IMR-90 (cell line): Measurements from ENCODE around the gene KCNK4. TPM values are rescaled to one million over a fixed set of nuclear protein-coding genes. Genes with fewer than 3 reads are reported as not detected.

ENCODE experiments used
- ATAC-seq: fragments of 200-7000 bp; cut with Tn5 transposase; 2 replicates; pipeline ENCODE4 v1.9.1; 2020; ENCODE audit warnings: low read depth, mild to moderate bottlenecking, moderate library complexity
- BruUV-seq: library from RNA; stranded (reverse); fragments of 400-500 nt; replicated peaks from 2 replicates; lab custom pipeline; 2021; lab: Mats Ljungman, UMichigan
- CTCF ChIA-PET: fragments of 300-600 bp; formaldehyde crosslinking; extraction: SDS; loops from one replicate; lab custom pipeline; 2021; ENCODE audit warnings: antibody characterized with exemption; lab: Yijun Ruan, JAX
- POLR2A ChIA-PET: fragments of 300-600 bp; sonication (Branson Sonifier 250); formaldehyde crosslinking; loops from one replicate; lab custom pipeline; 2022; ENCODE audit warnings: antibody characterized with exemption; ENCODE audit not compliant: unreplicated experiment; lab: Charles Lee
- DNase-seq: peaks from one replicate; pipeline ENCODE4 v3.0.0; 2013
- H2AFZ ChIP-seq: replicated peaks from 2 replicates; pipeline ENCODE3; 2013; ENCODE audit warnings: low read length, mild to moderate bottlenecking; ENCODE audit not compliant: poor library complexity
- H2AK5ac ChIP-seq: 2 replicates; pipeline ENCODE4 v1.6.1; 2013; ENCODE audit warnings: low read depth, low read length, inconsistent platforms
- H2AK9ac ChIP-seq: replicated peaks from 2 replicates; pipeline ENCODE3; 2013; ENCODE audit warnings: mild to moderate bottlenecking, low read depth, low read length, moderate library complexity; ENCODE audit not compliant: poor library complexity
- H2BK120ac ChIP-seq: 2 replicates; pipeline ENCODE4 v1.6.1; 2013; ENCODE audit warnings: low read depth, low read length, inconsistent platforms
- H2BK15ac ChIP-seq: 3 replicates; pipeline ENCODE4 v1.6.1; 2013; ENCODE audit warnings: low read depth, low read length, inconsistent platforms
- H2BK20ac ChIP-seq: 2 replicates; pipeline ENCODE4 v1.6.1; 2013; ENCODE audit warnings: low read depth, mild to moderate bottlenecking, inconsistent platforms, low read length, moderate library complexity
- H2BK5ac ChIP-seq: 2 replicates; pipeline ENCODE4 v1.6.1; 2013; ENCODE audit warnings: mild to moderate bottlenecking, low read depth, low read length, inconsistent platforms; ENCODE audit not compliant: poor library complexity, severe bottlenecking
- H3K14ac ChIP-seq: replicated peaks from 2 replicates; pipeline ENCODE4 v1.6.1; 2013; ENCODE audit warnings: low read depth, low read length, inconsistent platforms
- H3K18ac ChIP-seq: 2 replicates; pipeline ENCODE4 v1.6.1; 2013; ENCODE audit warnings: low read depth, low read length, control low read depth
- H3K23ac ChIP-seq: 2 replicates; pipeline ENCODE4 v1.6.1; 2013; ENCODE audit warnings: low read depth, low read length, inconsistent platforms
- H3K27ac ChIP-seq: 2 replicates; pipeline ENCODE4 v1.5.1; 2013; ENCODE audit warnings: mild to moderate bottlenecking, control low read depth, low read length; ENCODE audit not compliant: insufficient read depth
- H3K27me3 ChIP-seq: 2 replicates; pipeline ENCODE4 v1.6.1; 2013; ENCODE audit warnings: low read length; ENCODE audit not compliant: control insufficient read depth, insufficient read depth
- H3K36me3 ChIP-seq: 2 replicates; pipeline ENCODE4 v1.6.1; 2013; ENCODE audit warnings: low read length, mixed read lengths; ENCODE audit not compliant: control insufficient read depth, insufficient read depth
- H3K4ac ChIP-seq: 2 replicates; pipeline ENCODE4 v1.6.1; 2013; ENCODE audit warnings: low read depth, low read length, inconsistent platforms
- H3K4me1 ChIP-seq: 2 replicates; pipeline ENCODE4 v1.6.1; 2013; ENCODE audit warnings: low read length, mixed read lengths; ENCODE audit not compliant: control insufficient read depth, insufficient read depth
- H3K4me2 ChIP-seq: 2 replicates; pipeline ENCODE4 v1.6.1; 2013; ENCODE audit warnings: low read depth, mild to moderate bottlenecking, control low read depth, low read length, moderate library complexity
- H3K4me3 ChIP-seq: 2 replicates; pipeline ENCODE4 v1.5.1; 2013; ENCODE audit warnings: low read depth, mild to moderate bottlenecking, control low read depth, low read length, moderate library complexity; ENCODE audit not compliant: insufficient read depth
- H3K56ac ChIP-seq: 2 replicates; pipeline ENCODE4 v1.6.1; 2013; ENCODE audit warnings: low read length, inconsistent platforms; ENCODE audit not compliant: insufficient read depth; ENCODE audit errors: extremely low read depth
- H3K79me1 ChIP-seq, 2 experiments: 2 replicates each; pipeline ENCODE4 v1.6.1; 2013; ENCODE audit warnings: low read length in 2 of 2, inconsistent platforms in 1 of 2, low read depth in 1 of 2
- H3K9ac ChIP-seq: 2 replicates; pipeline ENCODE4 v1.6.1; 2013; ENCODE audit warnings: low read depth, low read length, control low read depth
- H3K9me1 ChIP-seq: 2 replicates; pipeline ENCODE4 v1.6.1; 2013; ENCODE audit warnings: low read length, inconsistent platforms; ENCODE audit not compliant: insufficient read depth
- H3K9me3 ChIP-seq: 2 replicates; pipeline ENCODE4 v1.6.1; 2013; ENCODE audit warnings: low read length; ENCODE audit not compliant: control insufficient read depth, insufficient read depth
- H4K20me1 ChIP-seq: 2 replicates; pipeline ENCODE4 v1.6.1; 2013; ENCODE audit warnings: low read length, inconsistent platforms; ENCODE audit not compliant: insufficient read depth
- H4K5ac ChIP-seq: 2 replicates; pipeline ENCODE4 v1.6.1; 2013; ENCODE audit warnings: mild to moderate bottlenecking, low read depth, low read length, control low read depth
- H4K8ac ChIP-seq, 2 experiments: 2 replicates each; pipeline ENCODE4 v1.6.1; 2013; ENCODE audit warnings: low read depth in 2 of 2, low read length in 2 of 2, control low read depth in 1 of 2, inconsistent platforms in 1 of 2
- H4K91ac ChIP-seq: 2 replicates; pipeline ENCODE4 v1.6.1; 2013; ENCODE audit warnings: low read depth, low read length, inconsistent platforms; ENCODE audit not compliant: insufficient read depth
- BHLHE40 ChIP-seq: fragments of 150-350 bp; IDR thresholded peaks from 2 replicates; pipeline ENCODE4 v1.6.1; 2016; ENCODE audit warnings: mild to moderate bottlenecking, low read depth, low read length
- CEBPB ChIP-seq: IDR thresholded peaks from 2 replicates; pipeline ENCODE4 v1.6.1; 2012; ENCODE audit warnings: low read depth, low read length, improper control_type of control experiment
- CHD1 ChIP-seq: IDR thresholded peaks from 2 replicates; pipeline ENCODE4 v1.6.1; 2012; ENCODE audit warnings: low read depth, low read length, improper control_type of control experiment
- CTCF ChIP-seq: conservative IDR thresholded peaks from 2 replicates; pipeline ENCODE4 v1.5.1; 2012; ENCODE audit warnings: mild to moderate bottlenecking, low read depth, low read length, improper control_type of control experiment
- ELK1 ChIP-seq: fragments of 150-350 bp; IDR thresholded peaks from 2 replicates; pipeline ENCODE4 v1.6.1; 2016; ENCODE audit warnings: low read depth, mild to moderate bottlenecking, low read length, moderate library complexity, borderline replicate concordance
- MAFK ChIP-seq: IDR thresholded peaks from 2 replicates; pipeline ENCODE4 v1.6.1; 2012; ENCODE audit warnings: low read depth, low read length, improper control_type of control experiment
- MAZ ChIP-seq: IDR thresholded peaks from 2 replicates; pipeline ENCODE4 v1.6.1; 2012; ENCODE audit warnings: low read depth, mild to moderate bottlenecking, low read length, improper control_type of control experiment, moderate library complexity, borderline replicate concordance
- RAD21 ChIP-seq: IDR thresholded peaks from 2 replicates; pipeline ENCODE4 v1.6.1; 2012; ENCODE audit warnings: low read length, improper control_type of control experiment
- RCOR1 ChIP-seq: IDR thresholded peaks from 2 replicates; pipeline ENCODE4 v1.6.1; 2012; ENCODE audit warnings: mild to moderate bottlenecking, low read length, improper control_type of control experiment; ENCODE audit not compliant: insufficient replicate concordance
- WGBS, 2 experiments: methylation state at CpG; one replicate each; pipeline versions ENCODE4 v1.1.5 to v1.1.7; 2013; ENCODE audit warnings: missing lambda C conversion rate in 2 of 2; ENCODE audit not compliant: insufficient read length in 1 of 2; ENCODE audit errors: extremely low coverage in 2 of 2; 5-methylcytosine and 5-hydroxymethylcytosine counted together
- dilution Hi-C: fragments of 300-500 bp; cut with HindIII; formaldehyde crosslinking; loops from one replicate; pipeline ENCODE4 v1.14.3; 2018; ENCODE audit warnings: low sequenced_read_pairs; ENCODE audit not compliant: unreplicated experiment
- in situ Hi-C: fragments of 300-500 bp; cut with MboI; formaldehyde crosslinking; loops from 3 replicates; pipeline ENCODE4 v1.14.3; 2019; ENCODE audit warnings: low sequenced_read_pairs, inconsistent platforms, mixed read lengths
- intact Hi-C: fragments of 100-400 bp; cut with micrococcal nuclease; formaldehyde crosslinking; loops from 2 replicates; pipeline ENCODE4 v1.10.0; 2022
- polyA plus RNA-seq, 3 experiments: library from polyadenylated mRNA; depleted of rRNA; stranded (reverse); fragments of >200 nt; gene quantifications; 2 replicates each; pipeline ENCODE4 v1.2.3, GENCODE V29; 2012; ENCODE audit warnings: low replicate concordance in 1 of 3
- total RNA-seq: library from RNA; depleted of rRNA; stranded (reverse); fragments of >200 nt; gene quantifications from 2 replicates; pipeline ENCODE4 v1.2.3, GENCODE V29; 2012

KCNK4 gene
- total and polyA plus RNA-seq, 2 of the 4 experiments (the other 2 are of a cell fraction), result not detected

GRCh38 chr11:64267207-64267945 lies 23.7 kb upstream of the KCNK4 start (continued):
- TF ChIP-seq RAD21, result no peak

- Histone ChIP-seq H3K9me1 (peaks cover 5% of the 10 kb centered on the region; the same call in 1 of the 2 replicates), H3K4ac (peak overlapping the region; percentile 88), H3K23ac (peak overlapping the region; percentile 73), H2AK9ac (peak overlapping the region; percentile 90), H3K56ac (peak overlapping the region; percentile 82; the same call in 1 of the 2 replicates), H3K4me3 (peak overlapping the region; percentile 56; the same call in 1 of the 2 replicates), H3K36me3 (peaks cover 12% of the 10 kb centered on the region; the same call in 1 of the 2 replicates), H2AK5ac (peak overlapping the region; percentile 94), H3K14ac (peak overlapping the region; percentile 87), H3K9me3 (no peaks in the 10 kb centered on the region), H4K5ac (peak overlapping the region; percentile 51), H2BK15ac (0 out of 3 replicates have a peak overlapping the region, but pooled peaks have one; percentile 39), H2BK20ac (no peak overlapping the region; the same call in 1 of the 2 replicates), H3K4me2 (peak overlapping the region; percentile 73), H2BK120ac (peak overlapping the region; percentile 67; the same call in 1 of the 2 replicates), H2AFZ (peak overlapping the region; percentile 96), H3K9ac (peak overlapping the region; percentile 75), H3K79me1 (peaks cover 9 to 34% of the 10 kb centered on the region in 2 experiments), H4K8ac (peak overlapping the region; percentile 77 to 96), H2BK5ac (peak overlapping the region; percentile 61), H3K27me3 (no peaks in the 10 kb centered on the region), H3K4me1 (peaks cover 14% of the 10 kb centered on the region), H4K20me1 (no peaks in the 10 kb centered on the region; the same call in 1 of the 2 replicates), H3K27ac (peak overlapping the region; percentile 76), H4K91ac (peak overlapping the region; percentile 94; the same call in 1 of the 2 replicates), H3K18ac (no peak overlapping the region; the same call in 1 of the 2 replicates)
- BruUV-seq, result no TSS peak
- dilution Hi-C loops, result no loop called here
- ATAC-seq, result peak; percentile 0
- ChIA-PET CTCF (interaction anchor here (1.5 kb wide), 1 partner anchor 9 kb away, joined by 3 read pairs; no protein-coding TSS in a partner anchor), POLR2A (interaction anchor here (1.2 kb wide), 1 partner anchor 19 kb away, joined by 3 read pairs; no protein-coding TSS in a partner anchor)
- in situ Hi-C loops, result no loop called here
- intact Hi-C loops, result no loop called here
- DNase-seq, result peak; percentile 48
- WGBS, 2 experiments, result 67% methylated on average over 13 of the region's 23 CpGs; no CpG with 5 or more reads in 1 of the 2 experiments
- TF ChIP-seq RAD21, result no peak
- no peak for TF ChIP-seq CHD1
- TF ChIP-seq ELK1, result no peak
- no peak for TF ChIP-seq MAFK
- no peak for TF ChIP-seq BHLHE40
- TF ChIP-seq RCOR1, result no peak
- TF ChIP-seq CTCF, result no peak
- TF ChIP-seq MAZ, result no peak
- TF ChIP-seq CEBPB, result no peak
Measured at GRCh38 chr11:64268025-64268892, 22.8 kb upstream of the KCNK4 start.
